Activated CD4-positive, alpha-beta T cell treated with anti-CD3 and anti-CD28 coated beads for 36 hours (primary cell): ENCODE measurements around the gene FSCN2. TPM values are rescaled to one million over a fixed set of nuclear protein-coding genes. Genes with fewer than 3 reads are reported as not detected.

Source experiments
- ATAC-seq: fragments of 200-7000 bp; cut with Tn5 transposase; one replicate; pipeline ENCODE4 v1.10.0; 2021; ENCODE audit warnings: mild to moderate bottlenecking, moderate library complexity
- CTCF ChIA-PET: fragments of 350-600 bp; sonication (Branson Sonifier 250); formaldehyde crosslinking; loops from one replicate; lab custom pipeline; 2021; ENCODE audit warnings: antibody characterized with exemption; lab: Charles Lee
- POLR2A ChIA-PET: fragments of 350-600 bp; sonication (Branson Sonifier 250); formaldehyde crosslinking; loops from one replicate; lab custom pipeline; 2021; ENCODE audit warnings: antibody characterized with exemption, inconsistent platforms; lab: Charles Lee
- DNase-seq: peaks from one replicate; pipeline ENCODE4 v3.0.0-alpha.2; 2020
- H3K27ac Mint-ChIP-seq: one replicate; pipeline ENCODE4 v1.8.0; 2021; ENCODE audit warnings: mixed read lengths
- H3K27me3 Mint-ChIP-seq: one replicate; pipeline ENCODE4 v1.8.0; 2021; ENCODE audit warnings: mixed read lengths
- H3K36me3 Mint-ChIP-seq: one replicate; pipeline ENCODE4 v1.8.0; 2021; ENCODE audit warnings: low read depth, mixed read lengths
- H3K4me1 Mint-ChIP-seq: one replicate; pipeline ENCODE4 v1.8.0; 2021; ENCODE audit warnings: mixed read lengths
- H3K4me3 Mint-ChIP-seq: one replicate; pipeline ENCODE4 v1.8.0; 2021; ENCODE audit warnings: mild to moderate bottlenecking, moderate library complexity, mixed read lengths
- H3K9me3 Mint-ChIP-seq: one replicate; pipeline ENCODE4 v1.8.0; 2021; ENCODE audit warnings: low read depth, mixed read lengths
- intact Hi-C, 2 experiments: fragments of 100-400 bp; cut with DNase I in 1 of 2; cut with micrococcal nuclease in 1 of 2; formaldehyde crosslinking; loops; one replicate each; pipeline versions ENCODE4 v1.14.2 to v1.15.1; 2022 to 2024; cut with DNase I, micrococcal nuclease
- total RNA-seq, 2 experiments: library from RNA; stranded (reverse); gene quantifications; one replicate each; pipeline ENCODE4 v1.2.3, GENCODE V29; 2021

FSCN2 gene
- total RNA-seq, 2 experiments from 2014 or later = 0.23 to 0.58 TPM

- Mint-ChIP-seq H3K36me3 (peaks cover 36% of the 10 kb centered on the region), H3K4me3 (peak overlapping the region; percentile 83), H3K9me3 (no peaks in the 10 kb centered on the region), H3K4me1 (peaks cover 22% of the 10 kb centered on the region), H3K27ac (peak overlapping the region; percentile 89), H3K27me3 (no peaks in the 10 kb centered on the region)
- CTCF ChIA-PET = interaction anchor here (0.8 to 1.5 kb wide), 2 partner anchors 38 to 88 kb away, joined by 3 to 4 read pairs; partner anchors contain the start of gene FAAP100
- intact Hi-C loops = loop anchor here (1.0 to 10.0 kb wide), 14 partner anchors 38 to 781 kb away; partner anchors contain the start of genes FAAP100 (in 2 of the 2), ARL16 (in 1 of the 2), ASPSCR1 (in 1 of the 2) and CCDC137 (in 1 of the 2)
- DNase-seq = peak; percentile 73
- ATAC-seq = peak; percentile 5
- POLR2A ChIA-PET = interaction anchor here (1.0 to 2.3 kb wide), 3 partner anchors 29 to 119 kb away, joined by 3 to 11 read pairs (median 11); partner anchors contain the start of genes BAHCC1 and FAAP100
These were observed 14.3 kb upstream of the FSCN2 start for GRCh38 chr17:81513753-81514488.

- intact Hi-C loops = loop anchor here (1.0 to 10.0 kb wide), 7 partner anchors 38 to 780 kb away; partner anchors contain the start of genes ARL16 (in 1 of the 2), FAAP100 (in 1 of the 2), FASN (in 1 of the 2) and HGS (in 1 of the 2)
- DNase-seq = no peak
- no peak for ATAC-seq
- POLR2A ChIA-PET = interaction anchor here (1.0 to 2.3 kb wide), 3 partner anchors 30 to 119 kb away, joined by 3 to 11 read pairs (median 11); partner anchors contain the start of genes BAHCC1 and FAAP100
- Mint-ChIP-seq H3K4me1 (peaks cover 17% of the 10 kb centered on the region), H3K4me3 (peak overlapping the region; percentile 83), H3K9me3 (no peaks in the 10 kb centered on the region), H3K27me3 (no peaks in the 10 kb centered on the region), H3K27ac (no peak overlapping the region), H3K36me3 (peaks cover 32% of the 10 kb centered on the region)
- CTCF ChIA-PET = interaction anchor here (0.8 to 1.5 kb wide), 2 partner anchors 38 to 87 kb away, joined by 3 to 4 read pairs; partner anchors contain the start of gene FAAP100
These were observed 13.8 kb upstream of the FSCN2 start for GRCh38 chr17:81514489-81514738.

- intact Hi-C loops = loop anchor here (1.0 to 10.0 kb wide), 7 partner anchors 38 to 780 kb away; partner anchors contain the start of genes ARL16 (in 1 of the 2), FAAP100 (in 1 of the 2), FASN (in 1 of the 2) and HGS (in 1 of the 2)
- Mint-ChIP-seq H3K27me3 (no peaks in the 10 kb centered on the region), H3K9me3 (no peaks in the 10 kb centered on the region), H3K36me3 (peaks cover 26% of the 10 kb centered on the region), H3K4me3 (peak overlapping the region; percentile 92), H3K27ac (peak overlapping the region; percentile 88), H3K4me1 (peaks cover 14% of the 10 kb centered on the region)
- ATAC-seq (peak; percentile 27), DNase-seq (peak; percentile 83)
- ChIA-PET POLR2A (interaction anchor here (0.6 to 1.0 kb wide), 3 partner anchors 113 to 290 kb away, joined by 3 to 8 read pairs (median 5); partner anchors contain the start of gene BAHCC1), CTCF (interaction anchor here (0.7 to 1.5 kb wide), 3 partner anchors 17 to 396 kb away, joined by 3 to 4 read pairs (median 4); partner anchors contain the start of genes FAAP100 and PCYT2)
These were observed 13.2 kb upstream of the FSCN2 start for GRCh38 chr17:81514739-81515529.

GRCh38 chr17:81515530-81516041, 12.6 kb upstream of the FSCN2 start:
- Mint-ChIP-seq H3K27ac (peak overlapping the region; percentile 88), H3K4me3 (peak overlapping the region; percentile 92), H3K9me3 (no peaks in the 10 kb centered on the region), H3K36me3 (peaks cover 20% of the 10 kb centered on the region), H3K4me1 (peaks cover 14% of the 10 kb centered on the region), H3K27me3 (no peaks in the 10 kb centered on the region)
- ATAC-seq = no peak
- ChIA-PET POLR2A (interaction anchor here (0.6 kb wide), 2 partner anchors 113 to 291 kb away, joined by 5 to 8 read pairs; no protein-coding TSS in a partner anchor), CTCF (interaction anchor here (0.6 to 1.5 kb wide), 6 partner anchors 18 to 979 kb away, joined by 3 to 4 read pairs (median 4); partner anchors contain the start of genes FAAP100 and PCYT2)
- DNase-seq = no peak
- intact Hi-C loops = loop anchor here (2.0 to 10.0 kb wide), 5 partner anchors 37 to 779 kb away; partner anchors contain the start of genes FAAP100 (in 1 of the 2), FASN (in 1 of the 2) and MCRIP1 (in 1 of the 2)

GRCh38 chr17:81516439-81516838, 11.7 kb upstream of the FSCN2 start:
- H3K36me3 Mint-ChIP-seq = peaks cover 11% of the 10 kb centered on the region
- H3K4me3 Mint-ChIP-seq = peak overlapping the region; percentile 92
- ATAC-seq (no peak), DNase-seq (no peak)
- intact Hi-C loops = loop anchor here in 1 of 2 experiments (10.0 kb wide), 1 partner anchor 778 kb away; no protein-coding TSS in a partner anchor
- no peaks in the 10 kb centered on the region for H3K9me3 Mint-ChIP-seq
- H3K27me3 Mint-ChIP-seq = no peaks in the 10 kb centered on the region
- ChIA-PET CTCF (interaction anchor here (0.6 to 1.4 kb wide), 5 partner anchors 18 to 978 kb away, joined by 3 to 4 read pairs (median 3); no protein-coding TSS in a partner anchor), POLR2A (no interaction called here)
- H3K4me1 Mint-ChIP-seq = peaks cover 14% of the 10 kb centered on the region
- H3K27ac Mint-ChIP-seq = no peak overlapping the region

- Mint-ChIP-seq H3K36me3 (peaks cover 6% of the 10 kb centered on the region), H3K27ac (no peak overlapping the region), H3K9me3 (no peaks in the 10 kb centered on the region), H3K4me1 (peaks cover 14% of the 10 kb centered on the region), H3K27me3 (peaks cover 2% of the 10 kb centered on the region), H3K4me3 (peak overlapping the region; percentile 92)
- ChIA-PET CTCF (no interaction called here), POLR2A (interaction anchor here (0.6 kb wide), 1 partner anchor 782 kb away, joined by 3 read pairs; no protein-coding TSS in a partner anchor)
- intact Hi-C loops = loop anchor here in 1 of 2 experiments (10.0 kb wide), 1 partner anchor 778 kb away; no protein-coding TSS in a partner anchor
- ATAC-seq (no peak), DNase-seq (no peak)
These were observed 11.2 kb upstream of the FSCN2 start for GRCh38 chr17:81517009-81517338.

GRCh38 chr17:81517339-81518112, 10.7 kb upstream of the FSCN2 start:
- DNase-seq = no peak
- H3K27ac Mint-ChIP-seq = no peak overlapping the region
- no peaks in the 10 kb centered on the region for H3K9me3 Mint-ChIP-seq
- peaks cover 2% of the 10 kb centered on the region for H3K36me3 Mint-ChIP-seq
- intact Hi-C loops = loop anchor here in 1 of 2 experiments (10.0 kb wide), 1 partner anchor 777 kb away; no protein-coding TSS in a partner anchor
- peaks cover 2% of the 10 kb centered on the region for H3K27me3 Mint-ChIP-seq
- ATAC-seq = no peak
- H3K4me3 Mint-ChIP-seq = peak overlapping the region; percentile 43
- ChIA-PET CTCF (interaction anchor here (1.1 kb wide), 1 partner anchor 225 kb away, joined by 3 read pairs; no protein-coding TSS in a partner anchor), POLR2A (interaction anchor here (0.6 to 1.2 kb wide), 2 partner anchors 35 to 781 kb away, joined by 3 read pairs; partner anchors contain the start of gene FAAP100)
- peaks cover 14% of the 10 kb centered on the region for H3K4me1 Mint-ChIP-seq

GRCh38 chr17:81518113-81518784, 9.9 kb upstream of the FSCN2 start:
- CTCF ChIA-PET = interaction anchor here (0.5 to 1.2 kb wide), 7 partner anchors 9 to 226 kb away, joined by 3 to 4 read pairs (median 3); no protein-coding TSS in a partner anchor
- peaks cover 14% of the 10 kb centered on the region for H3K4me1 Mint-ChIP-seq
- POLR2A ChIA-PET = interaction anchor here (1.2 kb wide), 1 partner anchor 34 kb away, joined by 3 read pairs; the partner anchor contains the start of gene FAAP100
- intact Hi-C loops = loop anchor here in 1 of 2 experiments (10.0 kb wide), 1 partner anchor 777 kb away; no protein-coding TSS in a partner anchor
- ATAC-seq (no peak), DNase-seq (no peak)
- peaks cover 2% of the 10 kb centered on the region for H3K27me3 Mint-ChIP-seq
- H3K4me3 Mint-ChIP-seq = peak overlapping the region; percentile 43
- H3K36me3 Mint-ChIP-seq = peaks cover 2% of the 10 kb centered on the region
- no peaks in the 10 kb centered on the region for H3K9me3 Mint-ChIP-seq
- no peak overlapping the region for H3K27ac Mint-ChIP-seq

- Mint-ChIP-seq H3K4me3 (no peak overlapping the region), H3K36me3 (peaks cover 2% of the 10 kb centered on the region), H3K4me1 (peaks cover 14% of the 10 kb centered on the region), H3K9me3 (no peaks in the 10 kb centered on the region), H3K27ac (no peak overlapping the region), H3K27me3 (peaks cover 2% of the 10 kb centered on the region)
- DNase-seq (peak; percentile 55), ATAC-seq (peak; percentile 8)
- CTCF ChIA-PET = interaction anchor here (0.5 to 1.2 kb wide), 8 partner anchors 10 to 315 kb away, joined by 3 to 4 read pairs (median 3); partner anchors contain the start of gene MCRIP1
- intact Hi-C loops = loop anchor here in 1 of 2 experiments (1.0 to 10.0 kb wide), 2 partner anchors 33 to 776 kb away; partner anchors contain the start of gene FAAP100
- POLR2A ChIA-PET = interaction anchor here (0.6 to 1.2 kb wide), 2 partner anchors 33 to 329 kb away, joined by 3 read pairs; partner anchors contain the start of gene FAAP100
These were observed 9.3 kb upstream of the FSCN2 start for GRCh38 chr17:81518785-81519283.
